Uterus (tissue), 4 donors: ENCODE data around the gene DNAH1. TPM values are rescaled to one million over a fixed set of nuclear protein-coding genes. Genes with fewer than 3 reads are reported as not detected.

Source experiments
- DNase-seq, 2 donors: peaks; one replicate each; pipeline ENCODE4 v3.0.0-alpha.2; 2019 to 2020
- H3K27ac ChIP-seq, 2 donors: fragments of 200-600 bp; sonication (generic); 1 replicate in 1 of 2; 2 replicates in 1 of 2; pipeline ENCODE4 v1.5.1; 2016 to 2018
- H3K27me3 ChIP-seq, 2 donors: fragments of 200-600 bp; sonication (generic); one replicate each; pipeline ENCODE4 v1.5.1; 2018 to 2019; ENCODE audit warnings: control low read depth in 1 of 2
- H3K36me3 ChIP-seq, 2 donors: fragments of 200-600 bp; sonication (generic); one replicate each; pipeline ENCODE4 v1.5.1; 2019; ENCODE audit warnings: control low read depth in 1 of 2
- H3K4me1 ChIP-seq, 2 donors: fragments of 200-600 bp; sonication (generic); one replicate each; pipeline ENCODE4 v1.5.1; 2018 to 2019; ENCODE audit warnings: control low read depth in 1 of 2
- H3K4me3 ChIP-seq, 2 donors: fragments of 200-600 bp; sonication (generic); 1 replicate in 1 of 2; 2 replicates in 1 of 2; pipeline ENCODE4 v1.5.1; 2018 to 2019; ENCODE audit warnings: mild to moderate bottlenecking in 1 of 2
- H3K9me3 ChIP-seq, 2 donors: fragments of 200-600 bp; sonication (generic); one replicate each; pipeline ENCODE4 v1.5.1; 2019; ENCODE audit warnings: control low read depth in 1 of 2
- POLR2A ChIP-seq, 2 donors: fragments of 450-650 bp; IDR thresholded peaks; one replicate each; pipeline ENCODE4 v1.6.1; 2016; ENCODE audit warnings: antibody characterized with exemption in 2 of 2, mild to moderate bottlenecking in 1 of 2, moderate library complexity in 1 of 2
- intact Hi-C: fragments of 100-400 bp; cut with DNase I; formaldehyde crosslinking; loops from one replicate; pipeline ENCODE4 v1.15.1; 2023; ENCODE audit warnings: low total_unique reads
- total RNA-seq, 4 donors: library from RNA; depleted of rRNA in 3 of 4; stranded (reverse); fragments of >200 nt in 3 of 4; gene quantifications; one replicate each; pipeline versions ENCODE4 v1.1.0 to v1.2.4, GENCODE V29; 2014 to 2023
- TF ChIP-seq, protein P1 (sequence below), 4 experiments: fragments of 200-600 bp in 2 of 4; fragments of 450-650 bp in 2 of 4; sonication (generic) in 2 of 4; IDR thresholded peaks; one replicate each; pipeline ENCODE4 v1.5.1; 2016 to 2019; ENCODE audit warnings: antibody characterized with exemption in 4 of 4, mild to moderate bottlenecking in 2 of 4, moderate library complexity in 1 of 4
- donor health status: DM: yes; HTN: yes; CAD: no.

The DNAH1 gene
- total RNA-seq, 4 donors from 2014 or later, result 5.1 to 46.2 (median 11.0) TPM

DNA sequence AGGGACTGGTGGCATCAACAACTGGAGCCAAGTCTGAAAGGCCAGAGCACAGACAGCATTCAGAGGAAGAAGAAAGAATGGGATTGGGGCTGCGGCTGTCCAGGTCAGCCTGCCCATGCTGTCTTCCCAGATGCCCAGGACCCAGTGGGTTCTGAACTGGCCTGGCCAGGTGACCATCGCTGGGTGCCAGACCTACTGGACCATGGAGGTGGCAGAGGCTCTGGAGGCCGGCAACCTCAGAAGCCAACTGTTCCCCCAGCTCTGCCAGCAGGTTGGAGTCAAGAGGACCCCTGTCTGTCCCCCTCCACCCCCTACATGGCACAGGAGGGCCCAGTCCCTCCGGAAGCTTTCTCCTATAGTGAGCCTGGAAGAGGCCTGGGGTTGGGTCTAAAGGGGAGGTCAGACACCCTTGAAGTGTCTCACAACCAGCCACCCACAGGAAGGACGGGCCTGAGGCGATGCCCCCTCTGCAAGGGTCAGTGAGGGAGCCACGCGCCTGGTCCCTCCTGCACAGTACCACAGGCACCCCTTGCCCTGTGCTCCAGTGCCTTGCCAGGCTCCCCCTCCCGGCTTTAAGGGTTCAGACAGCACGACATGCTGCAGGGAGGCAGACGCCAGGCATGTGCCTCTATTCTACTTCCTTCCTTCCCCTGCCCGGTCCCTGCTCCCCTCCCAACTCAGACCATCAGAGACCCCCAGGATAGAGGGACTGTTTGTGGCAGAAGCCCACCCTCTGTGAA lies 43.2 kb downstream of the DNAH1 start:
- intact Hi-C loops, result no loop called here
- Histone ChIP-seq H3K27me3 (no peaks in the 10 kb centered on the region), H3K36me3 (no peaks in the 10 kb centered on the region), H3K4me1 (no peaks in the 10 kb centered on the region), H3K27ac (no peak overlapping the region), H3K4me3 (no peak overlapping the region), H3K9me3 (no peaks in the 10 kb centered on the region)
- no peak for TF ChIP-seq POLR2A (IDR thresholded peaks at IDR 0.05)
- TF ChIP-seq, protein P1, sequence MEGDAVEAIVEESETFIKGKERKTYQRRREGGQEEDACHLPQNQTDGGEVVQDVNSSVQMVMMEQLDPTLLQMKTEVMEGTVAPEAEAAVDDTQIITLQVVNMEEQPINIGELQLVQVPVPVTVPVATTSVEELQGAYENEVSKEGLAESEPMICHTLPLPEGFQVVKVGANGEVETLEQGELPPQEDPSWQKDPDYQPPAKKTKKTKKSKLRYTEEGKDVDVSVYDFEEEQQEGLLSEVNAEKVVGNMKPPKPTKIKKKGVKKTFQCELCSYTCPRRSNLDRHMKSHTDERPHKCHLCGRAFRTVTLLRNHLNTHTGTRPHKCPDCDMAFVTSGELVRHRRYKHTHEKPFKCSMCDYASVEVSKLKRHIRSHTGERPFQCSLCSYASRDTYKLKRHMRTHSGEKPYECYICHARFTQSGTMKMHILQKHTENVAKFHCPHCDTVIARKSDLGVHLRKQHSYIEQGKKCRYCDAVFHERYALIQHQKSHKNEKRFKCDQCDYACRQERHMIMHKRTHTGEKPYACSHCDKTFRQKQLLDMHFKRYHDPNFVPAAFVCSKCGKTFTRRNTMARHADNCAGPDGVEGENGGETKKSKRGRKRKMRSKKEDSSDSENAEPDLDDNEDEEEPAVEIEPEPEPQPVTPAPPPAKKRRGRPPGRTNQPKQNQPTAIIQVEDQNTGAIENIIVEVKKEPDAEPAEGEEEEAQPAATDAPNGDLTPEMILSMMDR (IDR thresholded peaks at IDR 0.05), result no peak
- DNase-seq, result no peak

DNA sequence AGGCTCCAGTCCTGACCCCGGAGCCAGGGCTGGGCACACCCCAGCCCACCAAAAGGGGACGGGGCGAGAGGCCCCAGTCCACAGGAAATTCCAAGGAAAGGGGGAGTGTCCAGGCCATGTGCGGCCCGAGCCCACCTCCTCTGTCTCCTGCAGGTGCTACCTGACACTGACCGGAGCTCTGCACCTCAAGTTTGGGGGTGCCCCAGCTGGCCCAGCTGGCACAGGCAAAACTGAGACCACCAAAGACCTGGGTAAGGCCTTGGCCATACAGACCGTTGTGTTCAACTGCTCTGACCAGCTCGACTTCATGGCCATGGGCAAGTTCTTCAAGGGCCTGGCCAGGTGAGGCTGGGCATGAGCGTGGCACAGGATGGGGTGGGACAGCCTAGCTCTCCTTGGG lies 44.9 kb downstream of the DNAH1 start:
- no peak for DNase-seq
- no peaks in the 10 kb centered on the region for H3K36me3 ChIP-seq
- no peaks in the 10 kb centered on the region for H3K9me3 ChIP-seq
- intact Hi-C loops, result no loop called here
- no peaks in the 10 kb centered on the region for H3K4me1 ChIP-seq
- TF ChIP-seq POLR2A (IDR thresholded peaks at IDR 0.05), result no peak
- TF ChIP-seq, protein P1 (IDR thresholded peaks at IDR 0.05), result no peak
- no peaks in the 10 kb centered on the region for H3K27me3 ChIP-seq
- no peak overlapping the region for H3K27ac ChIP-seq
- H3K4me3 ChIP-seq, result no peak overlapping the region

DNA sequence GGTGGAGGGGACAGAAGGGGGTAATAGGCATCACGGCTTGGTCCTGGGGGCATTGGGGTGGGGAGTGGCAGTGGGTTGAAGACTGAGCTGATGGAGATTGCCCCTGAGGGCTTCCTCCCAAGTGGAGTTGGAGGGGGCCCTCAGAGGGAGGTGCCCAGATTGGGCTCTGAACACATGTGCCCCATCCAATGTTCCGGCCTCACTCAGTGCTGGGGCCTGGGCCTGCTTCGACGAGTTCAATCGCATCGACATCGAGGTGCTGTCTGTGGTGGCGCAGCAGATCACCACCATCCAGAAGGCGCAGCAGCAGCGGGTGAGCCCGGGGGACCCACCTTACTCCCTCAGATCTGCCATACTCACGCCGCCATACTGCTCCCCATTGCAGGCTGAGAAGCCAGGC lies 45.3 kb downstream of the DNAH1 start:
- Histone ChIP-seq H3K4me1 (no peaks in the 10 kb centered on the region), H3K27me3 (no peaks in the 10 kb centered on the region), H3K4me3 (no peak overlapping the region), H3K9me3 (no peaks in the 10 kb centered on the region), H3K27ac (no peak overlapping the region), H3K36me3 (no peaks in the 10 kb centered on the region)
- TF ChIP-seq, protein P1 (IDR thresholded peaks at IDR 0.05), result no peak
- no peak for TF ChIP-seq POLR2A (IDR thresholded peaks at IDR 0.05)
- intact Hi-C loops, result no loop called here
- DNase-seq, result no peak

DNA sequence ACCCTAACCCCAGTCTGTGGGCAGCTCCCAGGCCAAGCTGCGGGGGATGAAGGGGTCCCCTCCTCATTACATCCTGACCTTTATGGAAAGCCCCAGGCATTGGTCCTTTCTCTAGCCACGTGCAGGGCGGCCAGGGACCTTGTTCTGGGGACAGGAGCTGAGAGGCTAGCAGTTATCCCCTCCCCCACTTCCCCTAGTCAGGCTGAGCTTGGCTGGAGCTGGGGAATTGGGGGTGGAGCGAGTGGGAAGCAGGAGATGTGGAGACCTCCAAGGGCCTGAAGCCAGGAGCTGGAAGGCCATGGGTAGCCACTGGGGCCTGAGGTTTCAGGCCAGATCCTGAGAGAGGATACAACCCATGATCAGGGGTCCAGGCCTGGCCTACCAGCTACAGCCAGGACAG lies 45.8 kb downstream of the DNAH1 start:
- no peak overlapping the region for H3K27ac ChIP-seq
- H3K4me1 ChIP-seq, result no peaks in the 10 kb centered on the region
- no peak overlapping the region for H3K4me3 ChIP-seq
- intact Hi-C loops, result no loop called here
- no peaks in the 10 kb centered on the region for H3K27me3 ChIP-seq
- TF ChIP-seq POLR2A (IDR thresholded peaks at IDR 0.05), result no peak
- TF ChIP-seq, protein P1 (IDR thresholded peaks at IDR 0.05), result no peak
- no peaks in the 10 kb centered on the region for H3K9me3 ChIP-seq
- DNase-seq, result no peak
- H3K36me3 ChIP-seq, result no peaks in the 10 kb centered on the region

DNA sequence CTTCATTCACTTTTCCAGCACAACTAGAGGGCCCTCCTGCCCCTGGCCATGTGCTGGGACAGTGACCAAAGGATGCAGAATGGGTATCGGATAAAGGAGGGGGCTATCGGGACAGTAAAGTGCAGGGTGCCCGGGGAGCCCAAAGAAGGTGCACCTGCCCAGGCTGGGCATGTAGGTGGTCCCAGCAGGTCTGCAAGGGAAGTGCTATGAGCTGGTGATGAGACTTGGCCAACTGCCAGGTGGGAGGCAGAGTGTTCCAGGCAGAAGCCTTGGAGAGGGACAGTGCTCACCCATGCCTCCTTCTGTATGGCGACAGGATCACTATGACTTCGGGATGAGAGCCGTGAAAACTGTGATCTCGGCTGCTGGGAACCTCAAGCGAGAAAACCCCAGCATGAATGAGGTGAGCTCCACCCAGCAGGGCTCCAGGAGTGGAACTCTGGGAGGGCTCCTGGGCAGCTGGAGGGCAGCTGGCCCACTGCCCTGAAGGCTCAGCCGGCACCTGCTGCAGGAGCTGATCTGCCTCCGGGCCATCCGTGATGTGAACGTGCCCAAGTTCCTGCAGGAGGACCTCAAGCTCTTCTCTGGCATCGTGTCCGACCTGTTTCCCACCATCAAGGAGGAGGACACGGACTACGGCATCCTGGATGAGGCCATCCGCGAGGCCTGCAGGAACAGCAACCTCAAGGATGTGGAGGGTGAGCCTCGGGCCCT lies 48.4 kb downstream of the DNAH1 start:
- intact Hi-C loops, result no loop called here
- no peaks in the 10 kb centered on the region for H3K9me3 ChIP-seq
- H3K27ac ChIP-seq, result no peak overlapping the region
- TF ChIP-seq, protein P1 (IDR thresholded peaks at IDR 0.05), result no peak
- TF ChIP-seq POLR2A (IDR thresholded peaks at IDR 0.05), result no peak
- no peaks in the 10 kb centered on the region for H3K36me3 ChIP-seq
- no peaks in the 10 kb centered on the region for H3K27me3 ChIP-seq
- no peak overlapping the region for H3K4me3 ChIP-seq
- H3K4me1 ChIP-seq, result no peaks in the 10 kb centered on the region
- no peak for DNase-seq
